Measurements from ENCODE around the gene SARNP.
"Not testable (repeated sequence)": the region's sequence is repeated elsewhere in the genome, so short reads cannot be mapped to it uniquely, and the experiment has no call there.

Gene SARNP

DNA sequence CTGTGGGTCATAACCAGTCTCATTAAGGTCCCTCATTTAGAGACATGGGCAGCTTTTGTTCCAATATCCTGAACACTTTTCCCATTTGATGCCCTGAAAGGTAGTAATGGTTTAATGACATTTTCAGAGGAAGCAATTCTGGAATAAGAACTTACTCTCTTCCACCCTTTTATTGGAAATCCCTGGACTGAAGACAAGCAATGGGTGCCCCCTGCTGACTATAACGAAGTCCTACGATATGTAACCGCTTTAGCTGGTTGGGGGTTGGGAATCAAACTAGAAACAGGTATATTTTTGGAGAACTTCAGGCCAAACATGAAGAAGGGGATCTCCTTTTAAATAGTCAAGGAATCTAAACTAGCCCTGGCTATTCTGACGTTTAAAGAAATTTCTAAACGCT is 20.5 kb downstream of the SARNP start:
- no peak for DNase-seq (ENCODE audit: low read depth in 2 of 3, low spot score in 1 of 3)

GRCh38 chr12:55795950-55796349 is 21.6 kb downstream of the SARNP start:
- DNase-seq (ENCODE audit: low read depth in 2 of 3, low spot score in 1 of 3): no peak

DNA sequence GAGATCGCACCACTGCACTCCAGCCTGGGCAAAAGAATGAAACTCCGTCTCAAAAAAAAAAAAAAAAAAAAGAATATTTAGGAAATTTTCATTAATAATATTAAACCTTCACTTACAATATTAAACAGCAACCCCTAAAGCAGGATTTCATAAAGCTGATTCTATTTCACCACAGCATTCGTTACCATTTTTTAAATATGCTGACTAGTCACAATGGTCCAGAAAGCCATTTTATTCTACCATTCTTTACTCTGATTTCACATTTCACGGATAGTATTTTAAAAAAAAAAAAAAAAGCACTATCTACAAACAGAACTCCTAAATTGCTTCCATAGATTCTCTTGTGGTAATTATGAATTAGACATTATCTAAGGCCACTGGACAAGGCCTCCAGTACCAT is 27.6 kb downstream of the SARNP start:
- DNase-seq (ENCODE audit: low read depth in 2 of 3, low spot score in 1 of 3): no peak

DNA sequence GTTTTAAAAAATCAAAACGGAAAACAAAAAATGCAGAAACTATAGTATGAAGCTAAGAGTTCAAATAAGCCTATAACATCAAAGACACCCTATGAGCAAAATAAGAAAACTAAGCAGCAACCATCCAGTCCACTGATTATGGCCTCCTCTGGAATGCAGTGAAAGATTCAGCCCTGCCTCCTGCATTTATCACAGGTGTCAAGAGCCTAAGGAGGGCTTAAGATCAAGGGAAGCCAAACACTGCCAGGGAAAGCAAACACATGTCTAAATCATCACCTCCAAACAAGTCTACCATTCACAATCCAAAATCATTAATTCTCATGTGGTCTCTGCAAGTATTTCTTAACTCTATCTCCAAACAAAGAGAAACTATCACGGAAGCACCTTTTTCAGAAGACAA is 28.4 kb downstream of the SARNP start:
- no peak for DNase-seq (ENCODE audit: low read depth in 2 of 3, low spot score in 1 of 3)

DNA sequence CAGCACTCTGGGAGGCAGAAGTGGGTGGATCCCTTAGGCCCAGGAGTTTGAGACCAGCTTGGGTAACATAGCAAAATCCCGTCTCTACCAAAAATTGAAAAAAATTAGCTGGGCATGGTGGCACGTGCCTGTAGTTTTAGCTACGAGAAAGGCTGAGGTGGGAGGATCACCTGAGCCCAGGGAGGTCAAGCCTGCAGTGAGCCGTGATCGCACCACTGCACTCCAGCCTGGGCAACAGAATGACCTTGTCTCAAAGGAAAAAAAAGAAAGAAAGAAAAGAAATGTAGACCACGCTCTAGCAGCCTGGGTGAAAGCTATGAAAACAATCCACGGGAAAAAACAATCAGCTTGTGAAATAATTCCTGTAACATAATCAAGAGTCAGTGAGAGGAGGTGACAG is 29.0 kb downstream of the SARNP start:
- DNase-seq (ENCODE audit: low read depth in 2 of 3, low spot score in 1 of 3): no peak

- no peak for DNase-seq (ENCODE audit: low read depth in 2 of 3, low spot score in 1 of 3)
These were observed 36.8 kb downstream of the SARNP start for GRCh38 chr12:55780685-55781084.

- DNase-seq (ENCODE audit: low read depth in 2 of 3, low spot score in 1 of 3): no peak
These were observed 39.7 kb downstream of the SARNP start for GRCh38 chr12:55777856-55778255.

DNA sequence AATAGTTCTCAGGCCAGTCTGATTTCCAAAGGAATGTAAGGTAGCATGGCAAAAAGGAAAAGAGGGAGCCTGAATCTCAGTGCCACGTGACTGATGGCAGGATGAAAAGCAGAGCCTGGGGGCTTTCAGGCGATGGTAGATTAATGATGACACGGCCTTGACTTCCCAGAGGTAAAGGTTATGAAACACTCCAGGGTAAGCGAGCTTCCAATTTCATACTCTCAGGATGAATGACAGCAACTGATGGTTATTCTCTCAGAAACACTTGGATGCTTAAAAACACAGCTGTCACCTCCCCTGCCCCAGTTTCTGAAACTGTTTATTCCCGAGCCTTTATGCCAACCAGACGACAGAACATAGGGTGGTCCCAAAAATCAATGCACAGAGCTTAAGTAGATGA is 45.8 kb downstream of the SARNP start:
- DNase-seq (ENCODE audit: low read depth in 2 of 3, low spot score in 1 of 3): no peak

DNA sequence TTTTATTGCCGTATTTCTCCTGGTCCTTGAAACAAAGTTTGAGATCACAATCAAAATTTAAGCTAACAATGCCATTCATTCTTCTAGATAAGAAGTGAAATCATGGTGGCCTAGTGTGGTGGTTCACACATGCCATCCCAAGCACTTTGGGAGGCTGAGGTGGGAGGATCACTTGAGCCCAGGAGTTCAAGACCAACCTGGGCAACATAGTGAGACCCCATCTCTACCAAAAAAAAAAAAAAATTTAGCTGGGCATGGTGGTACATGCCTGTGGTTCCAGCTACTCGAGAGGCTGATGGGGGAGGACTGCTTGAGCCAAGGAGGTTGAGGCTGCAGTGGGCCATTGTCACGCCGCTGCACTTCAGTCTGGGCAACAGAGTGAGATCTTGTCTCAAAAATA is 50.4 kb downstream of the SARNP start:
- no peak for DNase-seq (ENCODE audit: low read depth in 2 of 3, low spot score in 1 of 3)

- no peak for DNase-seq (ENCODE audit: low read depth in 2 of 3, low spot score in 1 of 3)
These were observed 51.7 kb downstream of the SARNP start for GRCh38 chr12:55765736-55766290.

GRCh38 chr12:55762646-55763045 is 54.9 kb downstream of the SARNP start:
- no peak for DNase-seq (ENCODE audit: low read depth in 2 of 3, low spot score in 1 of 3)

DNA sequence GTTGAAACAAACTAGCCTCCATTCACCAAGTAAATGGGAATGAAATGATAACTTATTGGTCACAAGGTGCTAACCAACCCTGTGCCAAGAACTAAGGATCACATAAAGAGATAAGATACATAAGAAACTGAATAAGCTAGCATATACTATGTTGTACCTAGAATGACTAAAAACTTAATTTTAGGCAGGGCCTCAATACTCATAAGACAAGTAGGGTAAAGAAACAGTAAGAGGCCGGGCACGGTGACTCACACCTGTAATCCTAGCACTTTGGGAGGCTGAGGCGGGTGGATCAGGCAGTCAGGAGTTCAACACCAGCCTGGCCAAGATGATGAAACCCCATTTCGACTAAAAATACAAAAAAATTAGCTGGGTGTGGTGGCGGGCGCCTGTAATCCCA is 56.9 kb downstream of the SARNP start:
- peak; percentile 44 to 54 (median 50) for DNase-seq (ENCODE audit: low read depth in 2 of 3, low spot score in 1 of 3)

DNA sequence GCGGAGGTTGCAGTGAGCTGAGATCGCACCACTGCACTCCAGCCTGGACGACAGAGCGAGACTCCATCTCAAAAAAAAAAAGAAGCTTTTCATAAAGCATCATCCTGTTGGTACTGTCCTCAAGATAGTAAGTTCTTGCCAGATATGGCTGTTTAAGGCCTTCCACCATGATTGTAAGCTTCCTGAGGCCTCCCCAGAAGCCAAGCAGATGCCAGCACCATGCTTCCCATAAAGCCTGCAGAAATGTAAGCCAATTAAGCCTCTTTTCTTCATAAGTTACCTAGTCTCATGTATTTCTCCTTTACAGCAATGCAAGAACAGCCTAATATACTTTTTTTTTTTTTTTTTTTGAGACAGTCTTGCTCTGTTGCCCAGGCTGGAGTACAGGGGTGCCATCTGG is 58.9 kb downstream of the SARNP start:
- DNase-seq (ENCODE audit: low read depth in 2 of 3, low spot score in 1 of 3): not testable (repeated sequence)

DNA sequence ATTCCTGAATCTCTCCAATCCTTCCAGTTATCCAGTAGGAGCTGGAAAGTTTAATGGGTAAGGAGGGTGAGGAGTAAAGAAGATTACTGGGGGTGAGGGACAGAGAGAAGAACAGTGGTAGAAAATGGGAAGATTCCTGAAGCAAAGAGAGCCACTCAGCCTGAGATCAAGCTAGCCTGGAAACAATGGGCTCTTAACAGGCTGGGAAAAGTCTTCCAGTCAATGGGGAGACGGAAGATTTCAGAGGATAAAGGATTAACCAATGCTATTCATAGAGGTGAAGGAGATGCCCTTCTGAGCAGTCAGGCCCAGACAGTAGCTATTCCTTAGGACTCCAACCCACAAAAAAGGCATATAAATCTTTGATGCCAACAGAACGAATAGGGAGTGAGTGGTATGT is 59.8 kb downstream of the SARNP start:
- no peak for DNase-seq (ENCODE audit: low read depth in 2 of 3, low spot score in 1 of 3)

GRCh38 chr12:55755246-55755645 is 62.3 kb downstream of the SARNP start:
- no peak for DNase-seq (ENCODE audit: low read depth in 2 of 3, low spot score in 1 of 3)

GRCh38 chr12:55748230-55748993 is 69.1 kb downstream of the SARNP start:
- no peak for DNase-seq (ENCODE audit: low read depth in 2 of 3, low spot score in 1 of 3)

GRCh38 chr12:55746913-55747231 is 70.7 kb downstream of the SARNP start:
- DNase-seq (ENCODE audit: low read depth in 2 of 3, low spot score in 1 of 3): no peak

DNA sequence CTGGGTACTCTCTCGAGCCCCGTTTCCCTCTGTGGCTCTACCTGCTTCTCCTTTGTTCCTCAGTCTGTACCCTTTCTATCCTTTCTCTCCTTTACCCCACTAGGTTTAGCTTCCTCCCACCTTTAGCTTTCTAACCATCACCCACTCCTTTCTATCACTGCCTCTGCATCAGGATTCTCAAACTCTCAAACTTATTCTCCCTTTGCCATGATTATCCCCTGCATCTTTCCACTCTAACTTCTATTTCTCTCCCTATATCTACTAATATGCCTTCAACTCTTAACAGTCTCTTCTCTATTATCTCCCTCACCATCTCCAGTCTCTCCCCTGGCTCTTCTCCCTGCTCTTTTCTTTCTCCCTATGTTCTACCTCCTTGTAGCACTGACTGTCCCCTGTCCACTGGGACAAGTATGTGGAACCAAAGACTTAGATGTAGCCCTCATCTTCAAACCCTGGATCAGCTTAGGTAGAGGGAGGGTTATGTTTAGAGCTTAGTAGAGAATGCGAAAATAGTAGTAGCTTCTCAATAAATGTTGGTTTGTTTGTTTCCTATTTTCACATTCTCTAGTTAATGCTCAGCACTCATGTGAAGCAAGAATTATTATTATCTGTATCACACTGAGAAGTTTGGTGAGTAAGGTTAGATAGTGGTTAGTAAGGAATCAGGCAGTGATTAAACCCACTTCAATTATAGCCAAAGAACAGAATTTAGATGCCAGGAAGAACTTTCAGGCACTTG is 71.2 kb downstream of the SARNP start:
- DNase-seq (ENCODE audit: low read depth in 2 of 3, low spot score in 1 of 3): no peak

DNA sequence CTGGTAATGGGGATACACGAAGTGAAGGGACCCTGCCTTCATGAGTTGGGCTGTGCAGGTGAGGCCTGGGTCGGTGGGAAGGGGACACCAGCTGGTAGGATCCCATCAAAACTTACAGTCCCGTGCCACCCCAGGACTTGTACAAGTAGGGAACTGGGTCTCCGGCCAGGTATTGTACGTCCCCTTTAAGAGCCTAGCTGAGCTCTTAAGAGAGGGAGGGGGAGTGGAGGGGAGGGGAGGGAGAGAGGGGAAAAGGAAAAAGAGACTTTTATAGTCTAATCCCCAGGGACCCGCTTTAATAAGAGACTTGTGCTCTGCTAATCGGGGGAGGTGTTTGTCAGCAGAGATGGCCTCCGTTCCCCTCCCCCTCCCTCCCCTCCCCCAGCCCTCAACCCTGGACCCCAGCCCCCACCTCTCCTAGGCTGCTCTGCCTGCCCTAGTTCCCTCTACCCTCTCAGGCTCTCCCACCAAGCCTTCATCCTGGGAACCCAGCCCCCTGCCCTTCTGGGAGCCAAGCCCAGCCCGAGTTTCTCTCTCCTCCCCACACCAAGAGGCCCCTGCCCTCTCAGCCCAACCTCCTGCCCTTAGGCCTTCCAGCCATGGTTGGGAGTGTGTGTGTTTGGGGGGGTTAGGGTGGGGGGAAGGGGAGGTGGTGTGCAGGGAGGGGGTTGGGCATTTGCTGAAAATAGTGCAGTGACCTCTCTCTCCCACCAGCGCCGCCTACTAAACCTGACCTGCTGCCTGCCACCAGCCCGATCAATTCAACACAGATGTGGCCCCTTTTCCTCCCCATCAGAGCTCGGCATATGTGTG is 72.0 kb downstream of the SARNP start:
- DNase-seq (ENCODE audit: low read depth in 2 of 3, low spot score in 1 of 3): no peak

- DNase-seq (ENCODE audit: low read depth in 2 of 3, low spot score in 1 of 3): no peak
These were observed 73.0 kb downstream of the SARNP start for GRCh38 chr12:55744340-55745030.

Measured in stimulated activated CD4-positive, alpha-beta T cell treated with anti-CD3 and anti-CD28 coated beads, Interleukin-12 subunit alpha, Interleukin-12 subunit beta, amount 100 ng/mL, for 48 hours (primary cell).